Duodenal mucosa (tissue), 2 donors: Measurements from ENCODE around the gene FMNL2.
"Not testable (repeated sequence)": the region's sequence is repeated elsewhere in the genome, so short reads cannot be mapped to it uniquely, and the experiment has no call there.

Experiments
- H3K27ac ChIP-seq: one replicate; pipeline ENCODE4 v1.7.0; 2013; ENCODE audit warnings: low read depth, low read length
- H3K27me3 ChIP-seq, 2 donors: one replicate each; pipeline ENCODE4 v1.7.0; 2013; ENCODE audit warnings: low read length in 2 of 2, control low read depth in 1 of 2; ENCODE audit not compliant: insufficient read depth in 2 of 2, control insufficient read depth in 1 of 2
- H3K36me3 ChIP-seq, 2 donors: one replicate each; pipeline ENCODE4 v1.7.0; 2013; ENCODE audit warnings: low read length in 2 of 2, control low read depth in 1 of 2; ENCODE audit not compliant: insufficient read depth in 2 of 2, control insufficient read depth in 1 of 2
- H3K4me1 ChIP-seq, 2 donors: one replicate each; pipeline ENCODE4 v1.7.0; 2013; ENCODE audit warnings: low read length in 2 of 2, control low read depth in 1 of 2; ENCODE audit not compliant: insufficient read depth in 2 of 2, control insufficient read depth in 1 of 2
- H3K4me3 ChIP-seq, 2 donors: one replicate each; pipeline ENCODE4 v1.7.0; 2013; ENCODE audit warnings: low read length in 2 of 2, low read depth in 1 of 2
- H3K9ac ChIP-seq, 2 donors: one replicate each; pipeline ENCODE4 v1.7.0; 2013; ENCODE audit warnings: low read length in 2 of 2, low read depth in 1 of 2
- H3K9me3 ChIP-seq, 2 donors: one replicate each; pipeline ENCODE4 v1.7.0; 2013; ENCODE audit warnings: low read length in 2 of 2, control low read depth in 1 of 2; ENCODE audit not compliant: control insufficient read depth in 1 of 2

The FMNL2 gene

GRCh38 chr2:152320814-152321213 lies 14.2 kb upstream of the FMNL2 start:
- Histone ChIP-seq H3K36me3 (no peaks in the 10 kb centered on the region), H3K27me3 (no peaks in the 10 kb centered on the region), H3K4me3 (no peak overlapping the region), H3K27ac (no peak overlapping the region), H3K4me1 (no peaks in the 10 kb centered on the region), H3K9ac (no peak overlapping the region), H3K9me3 (no peaks in the 10 kb centered on the region)

GRCh38 chr2:152322222-152322621 lies 12.8 kb upstream of the FMNL2 start:
- H3K9ac ChIP-seq: no peak overlapping the region
- no peaks in the 10 kb centered on the region for H3K36me3 ChIP-seq
- H3K4me3 ChIP-seq: no peak overlapping the region
- H3K27ac ChIP-seq: no peak overlapping the region
- no peaks in the 10 kb centered on the region for H3K27me3 ChIP-seq
- no peaks in the 10 kb centered on the region for H3K4me1 ChIP-seq
- H3K9me3 ChIP-seq: no peaks in the 10 kb centered on the region

GRCh38 chr2:152325126-152325525 lies 9.8 kb upstream of the FMNL2 start:
- H3K9me3 ChIP-seq, H3K27me3 ChIP-seq, H3K4me3 ChIP-seq, H3K4me1 ChIP-seq, H3K9ac ChIP-seq, H3K27ac ChIP-seq, H3K36me3 ChIP-seq: not testable (repeated sequence)

GRCh38 chr2:152326710-152327109 lies 8.3 kb upstream of the FMNL2 start:
- H3K27me3 ChIP-seq: no peaks in the 10 kb centered on the region
- no peak overlapping the region for H3K27ac ChIP-seq
- H3K36me3 ChIP-seq: no peaks in the 10 kb centered on the region
- no peak overlapping the region for H3K9ac ChIP-seq
- H3K4me1 ChIP-seq: no peaks in the 10 kb centered on the region
- H3K9me3 ChIP-seq: no peaks in the 10 kb centered on the region
- no peak overlapping the region for H3K4me3 ChIP-seq

GRCh38 chr2:152328013-152328412 lies 7.0 kb upstream of the FMNL2 start:
- Histone ChIP-seq H3K4me1 (no peaks in the 10 kb centered on the region), H3K4me3 (no peak overlapping the region), H3K9me3 (no peaks in the 10 kb centered on the region), H3K27me3 (no peaks in the 10 kb centered on the region), H3K36me3 (no peaks in the 10 kb centered on the region), H3K9ac (no peak overlapping the region), H3K27ac (no peak overlapping the region)

- Histone ChIP-seq H3K27ac (no peak overlapping the region), H3K4me1 (no peaks in the 10 kb centered on the region), H3K36me3 (no peaks in the 10 kb centered on the region), H3K4me3 (no peak overlapping the region), H3K9me3 (no peaks in the 10 kb centered on the region), H3K27me3 (no peaks in the 10 kb centered on the region), H3K9ac (no peak overlapping the region)
Observed at GRCh38 chr2:152330235-152330866, 4.6 kb upstream of the FMNL2 start.

GRCh38 chr2:152334701-152335015 lies 316 bp upstream of the FMNL2 start:
- no peaks in the 10 kb centered on the region for H3K9me3 ChIP-seq
- H3K4me3 ChIP-seq: peak overlapping the region; percentile 82 to 85
- H3K27me3 ChIP-seq: no peaks in the 10 kb centered on the region
- H3K9ac ChIP-seq: peak overlapping the region; percentile 63 to 68
- peaks cover 10 to 12% of the 10 kb centered on the region in 2 donors for H3K4me1 ChIP-seq
- H3K27ac ChIP-seq: no peak overlapping the region
- no peaks in the 10 kb centered on the region for H3K36me3 ChIP-seq

- Histone ChIP-seq H3K36me3 (no peaks in the 10 kb centered on the region), H3K4me1 (peaks cover 10 to 12% of the 10 kb centered on the region in 2 donors), H3K9ac (peak overlapping the region; percentile 68 to 79), H3K27ac (peak overlapping the region; percentile 11), H3K9me3 (no peaks in the 10 kb centered on the region), H3K4me3 (peak overlapping the region; percentile 82 to 85), H3K27me3 (no peaks in the 10 kb centered on the region)
Observed at GRCh38 chr2:152335726-152336118, 748 bp downstream of the FMNL2 start.

GRCh38 chr2:152336119-152336853 lies 1.3 kb downstream of the FMNL2 start:
- Histone ChIP-seq H3K27me3 (no peaks in the 10 kb centered on the region), H3K9ac (peak overlapping the region; percentile 68 to 79), H3K4me1 (peaks cover 10 to 12% of the 10 kb centered on the region in 2 donors), H3K36me3 (no peaks in the 10 kb centered on the region), H3K27ac (peak overlapping the region; percentile 11), H3K9me3 (no peaks in the 10 kb centered on the region), H3K4me3 (peak overlapping the region; percentile 82 to 85)

GRCh38 chr2:152336854-152337510 lies 2.0 kb downstream of the FMNL2 start:
- H3K27ac ChIP-seq: peak overlapping the region; percentile 10
- no peaks in the 10 kb centered on the region for H3K9me3 ChIP-seq
- H3K9ac ChIP-seq: peak overlapping the region; percentile 68 to 79
- H3K27me3 ChIP-seq: no peaks in the 10 kb centered on the region
- H3K4me1 ChIP-seq: peaks cover 10 to 12% of the 10 kb centered on the region in 2 donors
- H3K4me3 ChIP-seq: peak overlapping the region; percentile 82 to 85
- H3K36me3 ChIP-seq: no peaks in the 10 kb centered on the region
